Measurements from ENCODE around the gene SELENON. TPM values are rescaled to one million over a fixed set of nuclear protein-coding genes. Genes with fewer than 3 reads are reported as not detected.

The SELENON gene
- total and polyA plus RNA-seq, 2 of the 8 experiments (the other 6 are each of a cell fraction or from before 2014, with no cell fraction given), result 43.0 to 77.6 TPM

DNA sequence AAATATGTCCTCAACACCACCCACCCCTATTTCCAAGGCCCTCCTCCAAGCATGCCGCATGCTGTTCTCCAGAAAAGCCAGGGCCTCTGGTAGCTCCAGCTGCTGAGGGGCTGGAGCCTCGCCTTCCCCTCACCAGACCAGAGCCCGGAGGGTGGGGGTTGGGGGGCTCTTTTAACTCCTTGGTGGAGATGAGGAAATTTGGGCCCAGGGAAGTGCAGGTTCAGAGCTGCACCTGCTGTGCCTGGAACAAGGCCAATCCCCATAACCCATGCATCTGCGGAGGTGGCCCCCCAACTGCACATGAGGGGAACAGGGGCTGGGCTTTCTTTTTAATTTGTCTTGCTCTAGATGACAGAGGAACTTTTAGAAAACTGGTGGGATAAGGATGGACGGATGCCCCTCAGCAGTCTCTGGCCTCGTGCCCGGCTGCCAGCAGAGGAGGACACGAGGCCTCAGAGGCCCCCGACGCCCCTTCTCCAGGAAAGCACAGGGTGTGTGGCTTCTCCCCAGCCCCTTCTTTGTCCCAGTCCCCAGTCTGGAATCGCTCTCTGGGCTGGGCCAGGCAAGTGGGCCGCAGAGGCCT lies 550 bp upstream of the SELENON start:
- Histone ChIP-seq H3K4me1 (replicated peaks in 1 of 4; ENCODE audit: control insufficient read depth in 3 of 4, insufficient read depth in 4 of 4, low read length in 3 of 4) (peaks cover 7 to 14% (median 11%) of the 10 kb centered on the region in 4 experiments; a peak in 6 of 7 replicates), H2BK12ac (ENCODE audit: low read depth, low read length) (0 out of 2 replicates have a peak overlapping the region, but pooled peaks have one; percentile 27), H4K91ac (replicated peaks; ENCODE audit: insufficient read length, low read length) (peak overlapping the region; percentile 52), H3K4me2 (ENCODE audit: insufficient read depth in 1 of 2, low read depth in 2 of 2, low read length in 2 of 2) (peak overlapping the region; percentile 66 to 83), H3K27ac (ENCODE audit: low read depth, low read length) (no peak overlapping the region), H3K9me3 (ENCODE audit: insufficient read depth in 2 of 2, low read depth in 1 of 2, low read length in 1 of 2) (no peaks in the 10 kb centered on the region), H4K5ac (ENCODE audit: insufficient read length, low read depth, low read length) (peak overlapping the region; percentile 89), H3K27me3 (replicated peaks in 1 of 4; ENCODE audit: control insufficient read depth in 3 of 4, extremely low read depth in 1 of 4, insufficient read depth in 3 of 4, low read length in 3 of 4) (peaks cover 0 to 2% (median under 1%) of the 10 kb centered on the region in 4 experiments; a peak in 3 of 7 replicates), H3K79me1 (ENCODE audit: low read depth, low read length) (no peaks in the 10 kb centered on the region), H3K23ac (ENCODE audit: insufficient read length) (no peak overlapping the region), H3K9ac (replicated peaks in 1 of 4; ENCODE audit: extremely low read depth in 1 of 4, low read depth in 3 of 4, low read length in 3 of 4) (peak overlapping the region in 3 of 4 experiments; percentile 41 to 52 (median 48); a peak in 4 of 7 replicates), H2BK20ac (ENCODE audit: low read length) (no peak overlapping the region), H3K4me3 (ENCODE audit: extremely low read depth in 1 of 4, insufficient read depth in 2 of 4, low read depth in 3 of 4, low read length in 4 of 4) (peak overlapping the region; percentile 20 to 61 (median 37); a peak in 5 of 8 replicates), H2AFZ (ENCODE audit: low read length) (peak overlapping the region; percentile 7; the same call in 1 of the 2 replicates), H3K79me2 (ENCODE audit: control insufficient read depth in 1 of 2, insufficient read depth in 2 of 2, low read length in 2 of 2) (no peaks in the 10 kb centered on the region), H3K23me2 (ENCODE audit: low read depth, low read length) (peaks cover 9% of the 10 kb centered on the region; the same call in 1 of the 2 replicates), H3K36me3 (ENCODE audit: control insufficient read depth in 2 of 4, insufficient read depth in 4 of 4, low read length in 3 of 4) (0 out of 8 replicates have a peak, but pooled peaks cover 0 to 4% (median 0%) of the 10 kb centered on the region in 4 experiments), H4K8ac (ENCODE audit: extremely low read depth, insufficient read depth, low read length) (peak overlapping the region; percentile 76), H3K4ac (replicated peaks; ENCODE audit: insufficient read length, low read depth, low read length) (peak overlapping the region; percentile 44), H2BK120ac (replicated peaks; ENCODE audit: low read depth, low read length) (peak overlapping the region; percentile 21), H4K20me1 (replicated peaks in 1 of 2; ENCODE audit: control insufficient read depth in 1 of 2, insufficient read depth in 2 of 2, low read length in 2 of 2) (peaks cover 0 to 6% of the 10 kb centered on the region in 2 experiments), H2BK15ac (ENCODE audit: low read length) (no peak overlapping the region), H2BK5ac (ENCODE audit: low read depth, low read length) (peak overlapping the region; percentile 55; the same call in 1 of the 2 replicates), H3K18ac (ENCODE audit: extremely low read depth, low read length) (peak overlapping the region; percentile 78), H3K56ac (replicated peaks; ENCODE audit: insufficient read length, low read depth, low read length) (no peak overlapping the region), H2AK5ac (ENCODE audit: low read depth, low read length) (no peak overlapping the region), H3K14ac (ENCODE audit: insufficient read length) (no peak overlapping the region)
- CTCF ChIA-PET (ENCODE audit: partially characterized antibody), result interaction anchor here (0.7 to 8.3 kb wide), 14 partner anchors 11 to 280 kb away, joined by 3 to 83 read pairs (median 8); no protein-coding TSS in a partner anchor
- WGBS, 2 experiments (ENCODE audit: extremely low coverage in 1 of 2, insufficient coverage in 1 of 2, insufficient read length in 1 of 2, insufficient replicate concordance in 2 of 2, low coverage in 1 of 2, low lambda C conversion rate in 2 of 2, missing lambda C conversion rate in 1 of 2), result 50% methylated on average over 10 of the region's 12 CpGs; no CpG with 5 or more reads in 1 of the 2 experiments
- FAIRE-seq (no peak), DNase-seq (ENCODE audit: low read depth in 1 of 2, low spot score in 2 of 2) (no peak)
- POLR2A ChIA-PET (ENCODE audit: partially characterized antibody), result interaction anchor here (0.8 to 2.0 kb wide), 6 partner anchors 12 to 222 kb away, joined by 3 to 5 read pairs (median 4); no protein-coding TSS in a partner anchor
- no peak for TF ChIP-seq BRCA1 (IDR thresholded peaks at IDR 0.05; ENCODE audit: low read depth, low read length)
- TF ChIP-seq, protein P1, sequence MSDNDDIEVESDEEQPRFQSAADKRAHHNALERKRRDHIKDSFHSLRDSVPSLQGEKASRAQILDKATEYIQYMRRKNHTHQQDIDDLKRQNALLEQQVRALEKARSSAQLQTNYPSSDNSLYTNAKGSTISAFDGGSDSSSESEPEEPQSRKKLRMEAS (IDR thresholded peaks at IDR 0.05), result peak; percentile 82
- TF ChIP-seq YY1 (IDR thresholded peaks at IDR 0.05; ENCODE audit: low read depth, low read length), result no peak
- TF ChIP-seq, protein P2, sequence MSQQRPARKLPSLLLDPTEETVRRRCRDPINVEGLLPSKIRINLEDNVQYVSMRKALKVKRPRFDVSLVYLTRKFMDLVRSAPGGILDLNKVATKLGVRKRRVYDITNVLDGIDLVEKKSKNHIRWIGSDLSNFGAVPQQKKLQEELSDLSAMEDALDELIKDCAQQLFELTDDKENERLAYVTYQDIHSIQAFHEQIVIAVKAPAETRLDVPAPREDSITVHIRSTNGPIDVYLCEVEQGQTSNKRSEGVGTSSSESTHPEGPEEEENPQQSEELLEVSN (IDR thresholded peaks at IDR 0.05), result peak; percentile 88
- TF ChIP-seq SP1 (IDR thresholded peaks at IDR 0.05; ENCODE audit: low read depth, low read length), result no peak
- TF ChIP-seq TAF1 (IDR thresholded peaks at IDR 0.05; ENCODE audit: low read depth, low read length), result no peak

Measured in H1 (cell line).